Liver (tissue), 9 donors: Measurements from ENCODE around the gene DNAH7. TPM values are rescaled to one million over a fixed set of nuclear protein-coding genes. Genes with fewer than 3 reads are reported as not detected.

Experiments
- DNase-seq: peaks from one replicate; pipeline ENCODE4 v3.0.0-alpha.2; 2017; ENCODE audit warnings: low spot score
- H3K27ac ChIP-seq, 2 donors: one replicate each; pipeline ENCODE4 v1.7.0; 2013; ENCODE audit warnings: inconsistent platforms in 2 of 2, low read length in 2 of 2, control low read depth in 1 of 2, low read depth in 1 of 2, mild to moderate bottlenecking in 1 of 2
- H3K27me3 ChIP-seq, 4 donors: one replicate each; pipeline versions ENCODE4 v1.6.1 to v1.7.0; 2013; ENCODE audit warnings: low read length in 3 of 4, inconsistent platforms in 1 of 4, mild to moderate bottlenecking in 1 of 4, moderate library complexity in 1 of 4; ENCODE audit not compliant: control insufficient read depth in 4 of 4, insufficient read depth in 4 of 4
- H3K36me3 ChIP-seq, 4 donors: one replicate each; pipeline versions ENCODE4 v1.6.1 to v1.7.0; 2013; ENCODE audit warnings: low read length in 3 of 4, mild to moderate bottlenecking in 3 of 4, low read depth in 1 of 4, moderate library complexity in 1 of 4; ENCODE audit not compliant: control insufficient read depth in 4 of 4, insufficient read depth in 3 of 4
- H3K4me1 ChIP-seq, 4 donors: one replicate each; pipeline versions ENCODE4 v1.6.1 to v1.7.0; 2013; ENCODE audit warnings: low read length in 3 of 4, mild to moderate bottlenecking in 3 of 4, moderate library complexity in 1 of 4; ENCODE audit not compliant: control insufficient read depth in 4 of 4, insufficient read depth in 4 of 4
- H3K4me3 ChIP-seq, 3 donors: one replicate each; pipeline versions ENCODE4 v1.6.1 to v1.7.0; 2013; ENCODE audit warnings: low read length in 3 of 3, control low read depth in 1 of 3, low read depth in 1 of 3, mild to moderate bottlenecking in 1 of 3
- H3K9ac ChIP-seq, 2 donors: one replicate each; pipeline ENCODE4 v1.7.0; 2013; ENCODE audit warnings: low read length in 2 of 2, mild to moderate bottlenecking in 2 of 2, moderate library complexity in 2 of 2, control low read depth in 1 of 2, low read depth in 1 of 2
- H3K9me3 ChIP-seq, 4 donors: one replicate each; pipeline versions ENCODE4 v1.6.1 to v1.7.0; 2013; ENCODE audit warnings: low read length in 3 of 4; ENCODE audit not compliant: control insufficient read depth in 4 of 4
- ATF3 ChIP-seq: IDR thresholded peaks from 2 replicates; pipeline ENCODE4 v1.6.1; 2016; ENCODE audit warnings: antibody characterized with exemption
- CTCF ChIP-seq: fragments of 150-350 bp; IDR thresholded peaks from 2 replicates; pipeline ENCODE4 v1.5.1; 2017; ENCODE audit warnings: improper control_type of control experiment, low read depth, low read length; ENCODE audit not compliant: missing input control
- EGR1 ChIP-seq, 2 donors: IDR thresholded peaks; 2 replicates each; pipeline ENCODE4 v1.6.1; 2016 to 2018; ENCODE audit warnings: antibody characterized with exemption in 2 of 2, low read depth in 2 of 2
- FOXA1 ChIP-seq: IDR thresholded peaks from 2 replicates; pipeline ENCODE4 v1.6.1; 2016; ENCODE audit warnings: antibody characterized with exemption
- FOXA2 ChIP-seq: IDR thresholded peaks from 2 replicates; pipeline ENCODE4 v1.6.1; 2016; ENCODE audit warnings: antibody characterized with exemption
- HNF4A ChIP-seq, 2 donors: conservative IDR thresholded peaks; 2 replicates each; pipeline ENCODE4 v1.6.1; 2016; ENCODE audit warnings: antibody characterized with exemption in 2 of 2, mild to moderate bottlenecking in 2 of 2
- HNF4G ChIP-seq: IDR thresholded peaks from 2 replicates; pipeline ENCODE4 v1.6.1; 2016; ENCODE audit warnings: antibody characterized with exemption
- JUND ChIP-seq, 2 donors: IDR thresholded peaks; 2 replicates each; pipeline ENCODE4 v1.6.1; 2016; ENCODE audit warnings: antibody characterized with exemption in 2 of 2
- MAX ChIP-seq: IDR thresholded peaks from 2 replicates; pipeline ENCODE4 v1.6.1; 2016; ENCODE audit warnings: antibody characterized with exemption
- NR2F2 ChIP-seq: IDR thresholded peaks from 2 replicates; pipeline ENCODE4 v1.6.1; 2016; ENCODE audit warnings: antibody characterized with exemption
- RAD21 ChIP-seq, 2 donors: IDR thresholded peaks; 2 replicates each; pipeline ENCODE4 v1.6.1; 2016; ENCODE audit warnings: antibody characterized with exemption in 2 of 2, mild to moderate bottlenecking in 2 of 2
- REST ChIP-seq: IDR thresholded peaks from 2 replicates; pipeline ENCODE4 v1.6.1; 2016; ENCODE audit warnings: antibody characterized with exemption, mild to moderate bottlenecking
- TAF1 ChIP-seq: conservative IDR thresholded peaks from 2 replicates; pipeline ENCODE4 v1.6.1; 2016; ENCODE audit warnings: antibody characterized with exemption, mild to moderate bottlenecking
- YY1 ChIP-seq: IDR thresholded peaks from 2 replicates; pipeline ENCODE4 v1.6.1; 2016; ENCODE audit warnings: antibody characterized with exemption, mild to moderate bottlenecking
- ZBTB33 ChIP-seq: IDR thresholded peaks from 2 replicates; pipeline ENCODE4 v1.6.1; 2016; ENCODE audit warnings: antibody characterized with exemption
- WGBS: extraction: QIAGEN DNeasy Blood & Tissue Kit; methylation state at CpG from one replicate; pipeline ENCODE4 v1.1.7; 2013; 5-methylcytosine and 5-hydroxymethylcytosine counted together
- polyA plus RNA-seq, 2 donors: library from polyadenylated mRNA; stranded (reverse) in 1 of 2; unstranded in 1 of 2; fragments of 200-250 nt in 1 of 2; fragments of >200 nt in 1 of 2; fragmentation: Nextera tagmentation in 1 of 2; extraction: Ambion mirVana in 1 of 2; gene quantifications; one replicate each; pipeline versions ENCODE4 v1.2.1 to v1.2.3, GENCODE V29; 2013 to 2015
- total RNA-seq, 2 donors: library from RNA; depleted of rRNA; stranded (reverse); fragments of >200 nt; gene quantifications; one replicate each; pipeline ENCODE4 v1.2.3, GENCODE V29; 2014
- donor health status: healthy.
- donor health status: healthy.
- donor health status: healthy.
- donor health status: healthy.
- donor health status: healthy.

Gene DNAH7
- total and polyA plus RNA-seq, 4 donors: under 0.01 to 0.50 (median 0.07) TPM

GRCh38 chr2:195842932-195843331, 225.7 kb downstream of the DNAH7 start:
- WGBS: 63% methylated on average over 3 of the region's 3 CpGs
- TF ChIP-seq TAF1 (no peak), CTCF (no peak), HNF4G (no peak), RAD21 (IDR thresholded peaks at IDR 0.05) (no peak), HNF4A (conservative IDR thresholded peaks at IDR 0.05) (no peak), REST (no peak), YY1 (no peak), EGR1 (IDR thresholded peaks at IDR 0.05; ENCODE audit: low read depth in 2 of 2) (no peak), MAX (no peak), ZBTB33 (no peak), JUND (IDR thresholded peaks at IDR 0.05) (no peak), FOXA2 (no peak), ATF3 (no peak)
- H3K27ac ChIP-seq: no peak overlapping the region
- no peak overlapping the region for H3K4me3 ChIP-seq
- no peaks in the 10 kb centered on the region for H3K36me3 ChIP-seq
- no peak overlapping the region for H3K9ac ChIP-seq
- no peak for DNase-seq
- no peaks in the 10 kb centered on the region for H3K9me3 ChIP-seq
- H3K27me3 ChIP-seq: no peaks in the 10 kb centered on the region
- no peaks in the 10 kb centered on the region for H3K4me1 ChIP-seq

GRCh38 chr2:195838002-195838401, 230.6 kb downstream of the DNAH7 start:
- no peak overlapping the region for H3K4me3 ChIP-seq
- no peak for DNase-seq
- no peaks in the 10 kb centered on the region for H3K4me1 ChIP-seq
- WGBS: 79% methylated on average over 1 of the region's 1 CpG
- no peaks in the 10 kb centered on the region for H3K9me3 ChIP-seq
- H3K27ac ChIP-seq: no peak overlapping the region
- no peaks in the 10 kb centered on the region for H3K36me3 ChIP-seq
- H3K27me3 ChIP-seq: no peaks in the 10 kb centered on the region
- no peak overlapping the region for H3K9ac ChIP-seq
- TF ChIP-seq FOXA1 (no peak), TAF1 (no peak), REST (no peak), ZBTB33 (no peak), NR2F2 (no peak), HNF4G (no peak), MAX (no peak)
